TTC549 (cell line): Measurements from ENCODE around the gene USP7.
"Not testable (repeated sequence)": the region's sequence is repeated elsewhere in the genome, so short reads cannot be mapped to it uniquely, and the experiment has no call there.

Experiments
- FAIRE-seq: peaks from 2 replicates; lab custom pipeline; 2012; peaks lifted over from hg19 to GRCh38; lab: Jason Lieb, UNC

Gene USP7

GRCh38 chr16:8924214-8924613 is 39.5 kb downstream of the USP7 start:
- no peak for FAIRE-seq

- no peak for FAIRE-seq
These were observed 40.5 kb downstream of the USP7 start for GRCh38 chr16:8923199-8923598.

GRCh38 chr16:8921347-8921984 is 42.2 kb downstream of the USP7 start:
- no peak for FAIRE-seq

- FAIRE-seq: no peak
These were observed 42.9 kb downstream of the USP7 start for GRCh38 chr16:8920645-8921346.

GRCh38 chr16:8919934-8920462 is 43.7 kb downstream of the USP7 start:
- no peak for FAIRE-seq

GRCh38 chr16:8919089-8919933 is 44.4 kb downstream of the USP7 start:
- FAIRE-seq: no peak

- not testable (repeated sequence) for FAIRE-seq
These were observed 46.4 kb downstream of the USP7 start for GRCh38 chr16:8917336-8917735.

GRCh38 chr16:8916541-8917225 is 47.0 kb downstream of the USP7 start:
- FAIRE-seq: no peak

GRCh38 chr16:8915722-8916301 is 47.9 kb downstream of the USP7 start:
- FAIRE-seq: no peak

- no peak for FAIRE-seq
These were observed 49.6 kb downstream of the USP7 start for GRCh38 chr16:8914098-8914497.

- FAIRE-seq: no peak
These were observed 50.9 kb downstream of the USP7 start for GRCh38 chr16:8912793-8913192.

GRCh38 chr16:8910811-8911210 is 52.9 kb downstream of the USP7 start:
- FAIRE-seq: no peak

GRCh38 chr16:8908810-8909468 is 54.8 kb downstream of the USP7 start:
- FAIRE-seq: no peak

GRCh38 chr16:8907096-8907495 is 56.6 kb downstream of the USP7 start:
- FAIRE-seq: no peak

- no peak for FAIRE-seq
These were observed 57.7 kb downstream of the USP7 start for GRCh38 chr16:8905795-8906591.

GRCh38 chr16:8905168-8905762 is 58.4 kb downstream of the USP7 start:
- no peak for FAIRE-seq

GRCh38 chr16:8904018-8904430 is 59.7 kb downstream of the USP7 start:
- FAIRE-seq: no peak

GRCh38 chr16:8903004-8903403 is 60.7 kb downstream of the USP7 start:
- no peak for FAIRE-seq

- FAIRE-seq: no peak
These were observed 62.3 kb downstream of the USP7 start for GRCh38 chr16:8901320-8901861.

- FAIRE-seq: no peak
These were observed 63.4 kb downstream of the USP7 start for GRCh38 chr16:8900343-8900742.
